ENCODE data around the gene GPR21.

Gene GPR21

GRCh38 chr9:123063896-123064295 lies 30.4 kb downstream of the GPR21 start:
- DNase-seq (ENCODE audit: low read depth), result no peak

- no peak for DNase-seq (ENCODE audit: low read depth)
These were observed 31.2 kb downstream of the GPR21 start for GRCh38 chr9:123064716-123065115.

GRCh38 chr9:123065196-123065595 lies 31.7 kb downstream of the GPR21 start:
- DNase-seq (ENCODE audit: low read depth), result peak; percentile 38

- peak; percentile 43 for DNase-seq (ENCODE audit: low read depth)
These were observed 33.7 kb downstream of the GPR21 start for GRCh38 chr9:123067136-123067535.

- DNase-seq (ENCODE audit: low read depth), result peak; percentile 97
These were observed 35.6 kb downstream of the GPR21 start for GRCh38 chr9:123069010-123069481.

- DNase-seq (ENCODE audit: low read depth), result no peak
These were observed 36.7 kb downstream of the GPR21 start for GRCh38 chr9:123070198-123070597.

- no peak for DNase-seq (ENCODE audit: low read depth)
These were observed 39.0 kb downstream of the GPR21 start for GRCh38 chr9:123072407-123072995.

- DNase-seq (ENCODE audit: low read depth), result peak; percentile 18
These were observed 40.0 kb downstream of the GPR21 start for GRCh38 chr9:123073441-123073840.

- peak; percentile 86 for DNase-seq (ENCODE audit: low read depth)
These were observed 40.5 kb downstream of the GPR21 start for GRCh38 chr9:123073991-123074422.

- peak; percentile 26 for DNase-seq (ENCODE audit: low read depth)
These were observed 41.2 kb downstream of the GPR21 start for GRCh38 chr9:123074628-123075027.

GRCh38 chr9:123080444-123080843 lies 47.0 kb downstream of the GPR21 start:
- no peak for DNase-seq (ENCODE audit: low read depth)

GRCh38 chr9:123081824-123082223 lies 48.4 kb downstream of the GPR21 start:
- DNase-seq (ENCODE audit: low read depth), result peak; percentile 55

GRCh38 chr9:123083680-123084079 lies 50.2 kb downstream of the GPR21 start:
- no peak for DNase-seq (ENCODE audit: low read depth)

GRCh38 chr9:123084256-123084655 lies 50.8 kb downstream of the GPR21 start:
- no peak for DNase-seq (ENCODE audit: low read depth)

Measured in amniotic epithelial cell (primary cell).